SK-N-MC (cell line): Measurements from ENCODE around the gene UXS1.

ENCODE experiments used
- DNase-seq: peaks from one replicate; pipeline ENCODE4 v3.0.0-alpha.2; 2011; ENCODE audit warnings: low read depth, low spot score
- H3K27ac ChIP-seq: fragments of 200-600 bp; sonication (generic); 2 replicates; pipeline ENCODE4 v1.5.1; 2016; ENCODE audit warnings: mixed run types
- H3K36me3 ChIP-seq: fragments of 200-600 bp; sonication (generic); 2 replicates; pipeline ENCODE4 v1.6.1; 2017; ENCODE audit warnings: antibody characterized with exemption, low read length, mixed read lengths; ENCODE audit not compliant: insufficient read depth
- H3K4me3 ChIP-seq: fragments of 200-600 bp; sonication (generic); 2 replicates; pipeline ENCODE4 v1.5.1; 2016
- H3K9ac ChIP-seq: fragments of 200-600 bp; sonication (generic); 2 replicates; pipeline ENCODE4 v1.8.0; 2017; ENCODE audit warnings: mixed run types, mixed read lengths; ENCODE audit not compliant: insufficient read length
- H3K9me3 ChIP-seq: fragments of 200-600 bp; sonication (generic); 2 replicates; pipeline ENCODE4 v1.6.1; 2017; ENCODE audit warnings: low read depth, mild to moderate bottlenecking, antibody characterized with exemption, low read length, moderate library complexity, mixed read lengths
- EZH2 ChIP-seq: fragments of 200-600 bp; sonication (generic); IDR thresholded peaks from one replicate; pipeline ENCODE4 v1.6.1; 2017; ENCODE audit warnings: antibody characterized with exemption
- FOXP2 ChIP-seq: optimal IDR thresholded peaks from 2 replicates; pipeline ENCODE3; 2011; ENCODE audit warnings: mild to moderate bottlenecking, moderate library complexity; ENCODE audit not compliant: insufficient read depth; ENCODE audit errors: extremely low read length, control extremely low read depth
- POLR2AphosphoS5 ChIP-seq: IDR thresholded peaks from 2 replicates; pipeline ENCODE4 v1.6.1; 2012; ENCODE audit warnings: mild to moderate bottlenecking, low read depth, low read length, borderline replicate concordance

Gene UXS1

GRCh38 chr2:106057206-106057605 lies 136.9 kb downstream of the UXS1 start:
- no peak overlapping the region for H3K4me3 ChIP-seq
- no peak overlapping the region for H3K27ac ChIP-seq
- DNase-seq, result no peak
- H3K36me3 ChIP-seq, result no peaks in the 10 kb centered on the region
- TF ChIP-seq EZH2, result no peak
- TF ChIP-seq POLR2AphosphoS5, result no peak
- TF ChIP-seq FOXP2, result no peak
- H3K9me3 ChIP-seq, result peaks cover 2% of the 10 kb centered on the region; the same call in 1 of the 2 replicates
- no peak overlapping the region for H3K9ac ChIP-seq

GRCh38 chr2:106054880-106055655 lies 139.0 kb downstream of the UXS1 start:
- Histone ChIP-seq H3K27ac (peak overlapping the region; percentile 66), H3K9me3 (no peaks in the 10 kb centered on the region), H3K4me3 (peak overlapping the region; percentile 35), H3K36me3 (no peaks in the 10 kb centered on the region), H3K9ac (no peak overlapping the region)
- TF ChIP-seq EZH2, result no peak
- no peak for TF ChIP-seq FOXP2
- DNase-seq, result no peak

- no peak for DNase-seq
- H3K9ac ChIP-seq, result no peak overlapping the region
These were observed 139.8 kb downstream of the UXS1 start for GRCh38 chr2:106054321-106054720.

GRCh38 chr2:106053581-106053980 lies 140.5 kb downstream of the UXS1 start:
- no peak for TF ChIP-seq FOXP2
- TF ChIP-seq POLR2AphosphoS5, result no peak
- Histone ChIP-seq H3K9me3 (no peaks in the 10 kb centered on the region), H3K9ac (no peak overlapping the region), H3K36me3 (no peaks in the 10 kb centered on the region), H3K27ac (peak overlapping the region; percentile 66), H3K4me3 (peak overlapping the region; percentile 35)
- no peak for DNase-seq

More at GRCh38 chr2:106054321-106054720, 139.8 kb downstream of the UXS1 start:
- Histone ChIP-seq H3K27ac (peak overlapping the region; percentile 66), H3K9me3 (no peaks in the 10 kb centered on the region), H3K36me3 (no peaks in the 10 kb centered on the region), H3K4me3 (peak overlapping the region; percentile 35)
- TF ChIP-seq FOXP2, result no peak

- no peak; the same call in 1 of the 2 replicates for TF ChIP-seq POLR2AphosphoS5
- TF ChIP-seq EZH2, result no peak
- no peak for TF ChIP-seq FOXP2
- H3K36me3 ChIP-seq, result no peaks in the 10 kb centered on the region
- no peaks in the 10 kb centered on the region for H3K9me3 ChIP-seq
- DNase-seq, result peak; percentile 75
- H3K9ac ChIP-seq, result no peak overlapping the region
- H3K27ac ChIP-seq, result peak overlapping the region; percentile 85
- H3K4me3 ChIP-seq, result peak overlapping the region; percentile 35
These were observed 141.0 kb downstream of the UXS1 start for GRCh38 chr2:106053116-106053515.

GRCh38 chr2:106044859-106045258 lies 149.2 kb downstream of the UXS1 start:
- H3K9ac ChIP-seq, result no peak overlapping the region
- DNase-seq, result no peak
- no peaks in the 10 kb centered on the region for H3K9me3 ChIP-seq
- no peaks in the 10 kb centered on the region for H3K36me3 ChIP-seq
- TF ChIP-seq POLR2AphosphoS5, result no peak
- TF ChIP-seq EZH2, result no peak
- TF ChIP-seq FOXP2, result no peak
- no peak overlapping the region for H3K4me3 ChIP-seq
- no peak overlapping the region for H3K27ac ChIP-seq

- TF ChIP-seq POLR2AphosphoS5 (no peak), EZH2 (no peak)
- no peaks in the 10 kb centered on the region for H3K36me3 ChIP-seq
- DNase-seq, result no peak
- H3K9me3 ChIP-seq, result no peaks in the 10 kb centered on the region
- no peak overlapping the region for H3K9ac ChIP-seq
- H3K27ac ChIP-seq, result no peak overlapping the region
- H3K4me3 ChIP-seq, result no peak overlapping the region
These were observed 150.1 kb downstream of the UXS1 start for GRCh38 chr2:106044021-106044420.
